ENCODE results near the gene ITGA7.

ITGA7 gene

DNA sequence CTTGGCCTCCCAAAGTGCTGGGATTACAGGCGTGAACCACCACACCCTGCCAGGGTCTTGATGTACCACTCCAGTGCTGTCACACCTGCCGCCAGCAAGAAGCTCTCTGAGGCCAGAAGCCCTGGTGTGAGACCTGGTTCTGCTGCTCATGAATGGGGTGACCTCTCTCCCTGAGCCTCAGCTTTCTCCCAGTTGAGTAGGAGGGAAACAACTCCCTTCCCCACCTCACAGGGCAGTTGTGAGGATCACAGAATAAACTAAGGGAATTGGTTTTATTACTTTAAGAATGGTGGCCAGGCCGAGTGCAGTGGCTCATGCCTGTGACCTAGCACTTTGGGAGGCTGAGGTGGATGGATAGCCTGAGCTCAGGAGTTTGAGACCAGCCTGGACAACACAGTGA is 26.9 kb upstream of the ITGA7 start:
- DNase-seq: no peak

DNA sequence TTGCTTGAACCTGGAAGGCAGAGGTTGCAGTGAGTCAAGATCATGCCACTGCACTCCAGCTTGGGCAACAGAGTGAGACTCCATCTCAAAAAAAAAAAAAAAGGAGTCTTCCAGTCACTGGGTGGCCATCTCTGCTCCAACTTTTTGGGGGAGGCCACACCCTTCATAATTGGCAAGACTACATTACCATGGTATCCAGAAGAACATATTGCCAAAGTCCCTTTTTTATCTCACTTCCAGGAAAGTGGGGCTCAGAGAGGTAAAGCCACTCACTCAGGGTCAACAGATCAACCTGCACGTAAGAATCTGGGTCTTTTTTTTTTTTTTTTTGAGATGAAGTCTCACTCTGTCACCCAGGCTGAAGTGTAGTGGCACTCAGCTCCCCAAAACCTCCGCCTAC is 26.2 kb upstream of the ITGA7 start:
- no peak for DNase-seq

DNA sequence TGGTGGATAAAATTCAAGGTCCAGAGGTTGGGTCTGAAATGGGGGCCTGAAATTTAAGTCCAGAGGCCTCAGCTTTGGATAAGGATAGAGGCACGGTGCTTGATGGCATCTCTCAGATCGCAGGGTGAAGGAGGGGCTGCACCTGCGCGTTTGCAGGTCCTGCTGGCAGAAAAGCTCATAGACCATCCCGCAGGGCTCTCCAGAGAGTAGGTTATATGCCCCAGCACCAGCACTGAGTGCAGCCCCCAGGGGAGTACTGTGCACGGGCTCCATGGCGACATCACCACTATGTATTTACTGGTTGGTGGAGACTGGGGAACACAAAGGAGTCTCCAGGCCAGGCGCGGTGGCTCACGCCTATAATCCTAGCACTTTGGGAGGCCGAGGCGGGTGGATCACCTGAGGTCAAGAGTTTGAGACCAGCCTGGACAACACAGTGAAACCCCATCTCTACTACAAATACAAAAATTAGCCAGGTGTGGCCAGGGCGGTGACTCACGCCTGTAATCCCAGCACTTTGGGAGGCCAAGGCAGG is 25.4 kb upstream of the ITGA7 start:
- DNase-seq: no peak

DNA sequence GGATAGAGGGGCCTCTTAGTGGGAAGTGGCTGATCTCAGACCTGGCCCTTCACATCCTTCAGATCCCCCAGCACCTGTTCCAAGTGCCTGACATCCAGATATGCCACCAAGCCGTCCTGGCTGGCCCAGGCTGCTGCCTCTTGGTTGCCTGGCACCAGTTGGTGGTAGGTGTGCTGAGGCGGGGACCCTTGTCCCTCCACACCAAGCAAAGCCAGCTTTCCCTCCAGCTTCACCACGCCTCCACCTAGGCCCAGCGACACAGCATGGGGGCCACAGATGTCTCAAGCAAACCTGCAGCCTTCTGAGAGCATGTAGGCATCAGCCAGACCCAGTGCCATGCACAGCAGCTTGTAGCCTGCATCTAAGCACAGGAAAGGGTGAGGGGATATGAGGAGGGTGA is 24.6 kb upstream of the ITGA7 start:
- DNase-seq: no peak

DNA sequence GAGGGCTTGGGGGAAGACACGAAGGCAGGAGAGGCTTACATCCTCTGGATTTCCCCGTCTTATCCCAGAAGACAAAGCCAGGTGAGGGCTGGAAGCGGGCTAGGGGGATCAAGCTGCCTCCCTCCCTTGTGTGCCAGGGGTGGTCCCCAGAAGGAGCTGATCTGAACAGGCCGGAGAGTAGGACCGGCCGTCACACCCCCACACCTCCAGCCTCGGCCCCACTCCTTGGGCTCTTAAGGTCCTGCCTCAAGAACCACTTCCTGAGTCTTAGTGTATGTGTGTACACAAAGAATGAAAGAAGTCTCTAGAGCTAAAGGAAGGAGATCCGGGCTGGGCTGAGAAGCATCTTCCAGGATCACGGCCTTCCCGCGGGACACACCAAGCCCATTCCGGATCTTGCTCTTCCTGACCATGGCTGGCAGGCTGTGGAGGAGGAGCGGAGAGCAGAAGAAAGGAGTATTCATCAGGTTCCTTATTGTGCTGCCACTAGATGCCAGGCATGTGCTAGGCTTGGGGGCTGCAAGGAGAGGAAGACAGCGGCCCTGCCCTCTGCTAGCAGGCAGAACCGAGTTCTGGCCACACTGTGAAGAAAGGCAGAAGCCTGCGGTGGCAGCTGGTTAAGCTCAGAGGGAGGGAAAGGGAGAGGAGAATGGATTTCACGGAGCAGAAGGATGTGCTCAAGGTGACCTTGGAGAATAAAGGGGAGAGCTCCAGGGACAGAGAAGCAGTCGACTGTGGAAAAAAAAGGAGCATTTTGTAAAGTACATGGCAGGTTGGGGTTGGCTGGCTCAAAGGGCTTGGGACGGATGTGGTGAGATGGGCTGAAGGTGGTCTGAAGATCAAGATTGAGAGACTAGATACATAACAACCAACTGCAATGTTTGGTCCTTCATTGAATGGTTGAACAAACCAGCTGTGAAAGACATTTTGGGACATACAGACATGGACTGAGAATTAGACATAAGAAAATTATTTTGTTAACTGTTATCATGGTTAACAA is 22.4 kb upstream of the ITGA7 start:
- DNase-seq: peak; percentile 36

DNA sequence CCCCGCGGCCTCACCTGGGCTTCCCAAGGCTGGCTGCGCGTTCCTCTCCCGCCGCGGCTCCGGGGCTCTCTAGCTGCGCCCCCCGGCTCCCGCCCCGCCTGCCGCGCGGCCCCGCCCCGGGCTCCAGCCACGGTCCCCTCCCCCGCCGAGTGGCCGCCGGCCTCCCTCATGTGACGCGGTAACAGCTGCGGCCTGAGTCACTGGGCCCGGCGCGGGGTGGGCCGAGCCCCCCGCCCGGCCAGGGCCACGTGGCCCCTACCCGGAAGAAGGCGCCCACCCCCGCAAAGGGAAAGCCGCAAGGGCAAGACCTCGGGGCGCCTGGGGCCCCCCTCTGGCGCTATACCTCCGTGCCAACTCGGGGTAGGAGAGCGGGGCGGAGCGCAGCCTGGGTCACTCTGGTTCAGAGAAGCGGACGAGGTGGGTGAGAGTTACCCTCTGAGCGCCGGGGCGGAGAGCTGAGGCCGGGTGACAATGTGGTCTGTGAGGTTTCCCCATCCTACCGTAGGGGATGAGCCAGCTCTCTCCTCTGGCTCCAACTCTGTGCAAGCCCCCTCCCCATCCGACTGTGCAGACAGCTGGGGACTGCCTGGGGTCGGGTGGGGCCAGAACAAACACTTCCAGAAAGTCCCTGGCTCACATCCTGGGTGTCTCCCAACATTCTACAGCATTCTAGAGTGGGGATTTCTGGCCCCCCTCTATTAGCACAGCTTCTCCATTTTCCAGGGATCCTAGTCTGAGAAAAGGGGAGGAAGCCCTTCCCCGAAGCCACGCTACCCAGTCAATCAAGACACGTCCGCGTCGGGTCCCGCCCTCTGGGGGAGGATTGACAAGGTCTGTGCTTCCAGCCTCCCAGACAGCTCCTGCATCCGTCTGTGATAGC is 21.5 kb upstream of the ITGA7 start, which contains the start of gene CD63:
TSS of gene CD63 (minus strand) at position 71 of the 880 bp plus-strand sequence. CDS start 668 bp downstream, outside the sequence.
- peak; percentile 81 for DNase-seq

DNA sequence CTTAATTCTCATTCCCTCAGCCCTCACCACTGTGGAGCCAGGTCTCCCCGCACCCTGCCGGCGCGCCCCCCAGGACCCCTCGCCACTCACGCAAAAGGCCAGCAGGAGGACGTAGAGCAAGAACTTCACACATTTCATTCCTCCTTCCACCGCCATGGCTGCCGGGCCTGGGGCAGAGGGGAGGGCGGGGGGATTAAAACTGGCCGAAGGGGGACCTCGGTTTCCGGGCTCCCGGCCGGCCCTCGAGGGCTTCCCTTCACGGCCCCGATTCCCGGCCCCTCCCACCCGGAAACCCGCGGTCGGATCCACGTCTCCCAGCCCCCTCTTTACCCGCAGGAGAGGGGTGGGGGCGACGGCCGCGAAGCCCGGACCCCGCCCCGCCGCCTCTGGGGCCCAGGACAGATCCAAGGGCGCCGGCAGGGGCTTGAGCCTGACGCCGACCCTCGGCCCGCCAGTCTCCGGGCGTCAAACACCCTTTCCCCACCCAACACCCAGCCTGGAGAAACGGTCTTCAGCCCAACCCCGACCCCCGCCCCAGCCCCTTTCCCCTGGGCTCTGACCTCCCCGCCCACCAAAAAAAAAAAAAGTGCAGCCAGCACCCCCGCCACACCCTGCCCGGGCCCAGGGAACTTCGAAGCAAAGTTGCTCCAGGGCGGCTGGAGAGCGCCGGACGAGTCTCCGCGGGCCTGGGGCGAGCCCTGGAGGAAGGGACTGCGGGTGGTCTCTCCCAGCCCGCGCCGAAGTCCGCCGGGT is 20.7 kb upstream of the ITGA7 start:
- DNase-seq: peak; percentile 27

DNA sequence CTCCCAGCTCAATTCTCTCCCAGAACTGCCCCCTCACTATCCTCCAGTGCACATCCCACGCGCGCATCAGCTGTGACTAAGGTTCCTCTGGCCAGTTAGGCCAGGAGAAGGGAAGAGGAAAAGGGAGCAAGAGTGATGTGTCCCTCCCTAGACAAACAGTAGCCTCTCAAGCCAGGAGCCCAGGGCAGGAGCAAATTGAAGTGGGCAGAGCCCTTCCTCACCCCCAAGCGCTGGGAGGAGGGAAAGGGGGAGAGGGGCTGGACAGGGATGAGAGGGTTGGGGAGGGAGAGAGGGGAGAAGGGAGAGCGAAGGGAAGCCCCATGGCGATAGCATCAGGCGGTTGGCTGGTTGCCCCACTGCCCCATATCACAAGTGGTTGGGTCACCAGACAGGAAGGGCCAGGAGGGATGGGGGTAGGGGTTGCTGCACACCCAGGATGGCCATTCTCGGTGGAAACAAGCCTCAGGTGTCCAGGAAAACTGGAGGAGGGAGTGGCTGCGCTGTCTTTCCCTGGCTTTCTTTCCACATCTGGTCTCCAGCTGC is 20.0 kb upstream of the ITGA7 start:
- peak; percentile 17 for DNase-seq

DNA sequence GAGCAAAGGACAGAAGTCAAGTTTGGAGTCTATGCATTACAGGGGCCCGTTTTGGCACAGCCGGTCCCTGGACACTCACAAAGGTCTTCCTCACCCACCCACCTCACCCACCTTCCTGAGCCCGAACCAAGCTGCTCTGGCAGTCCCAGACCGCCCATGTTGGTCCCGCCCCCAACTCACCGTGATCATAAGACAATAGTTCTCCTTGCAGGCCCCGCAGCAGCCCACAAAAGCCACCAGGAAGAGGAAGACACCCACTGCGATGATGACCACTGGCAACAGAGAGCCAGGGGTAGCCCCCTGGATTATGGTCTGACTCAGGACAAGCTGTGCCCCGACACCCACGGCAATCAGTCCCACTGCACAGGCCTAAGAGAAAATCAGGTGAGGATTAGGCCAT is 19.3 kb upstream of the ITGA7 start:
- no peak for DNase-seq

DNA sequence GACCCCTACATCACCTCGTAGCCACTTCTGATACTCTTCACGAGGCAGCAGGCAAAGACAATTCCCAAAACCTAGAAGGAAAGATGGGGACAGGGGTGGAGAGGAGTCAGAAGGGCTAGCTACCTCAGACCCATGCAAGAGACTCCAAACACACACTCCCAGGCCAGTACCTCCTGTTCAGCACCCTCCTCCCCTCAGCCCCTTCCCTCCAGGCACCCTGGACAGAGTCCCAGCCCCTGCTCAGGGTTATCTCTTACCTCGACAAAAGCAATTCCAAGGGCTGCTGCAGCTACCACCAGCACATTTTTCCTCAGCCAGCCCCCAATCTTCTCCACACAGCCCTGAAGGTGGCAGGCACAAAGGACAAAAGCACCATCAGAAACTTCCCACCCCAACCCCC is 17.9 kb upstream of the ITGA7 start:
- DNase-seq: no peak

DNA sequence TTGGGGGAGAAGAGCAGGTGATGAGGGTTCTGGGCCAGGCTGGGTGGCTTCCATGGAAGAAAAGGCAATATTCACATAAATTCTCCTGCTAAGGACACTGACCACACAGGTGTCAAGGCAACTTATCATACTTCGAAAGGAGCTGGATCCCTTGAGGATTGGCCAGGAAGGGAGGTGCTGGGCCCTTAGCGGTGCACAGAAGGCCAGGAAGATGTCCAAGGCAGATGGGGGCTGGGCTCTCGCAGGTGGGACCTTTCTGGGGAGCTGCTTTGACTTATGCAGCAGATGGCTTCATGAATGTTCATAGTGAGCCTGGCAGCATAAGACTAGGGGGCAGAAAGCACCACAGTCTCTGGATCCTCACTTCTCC is 17.2 kb upstream of the ITGA7 start:
- no peak for DNase-seq

DNA sequence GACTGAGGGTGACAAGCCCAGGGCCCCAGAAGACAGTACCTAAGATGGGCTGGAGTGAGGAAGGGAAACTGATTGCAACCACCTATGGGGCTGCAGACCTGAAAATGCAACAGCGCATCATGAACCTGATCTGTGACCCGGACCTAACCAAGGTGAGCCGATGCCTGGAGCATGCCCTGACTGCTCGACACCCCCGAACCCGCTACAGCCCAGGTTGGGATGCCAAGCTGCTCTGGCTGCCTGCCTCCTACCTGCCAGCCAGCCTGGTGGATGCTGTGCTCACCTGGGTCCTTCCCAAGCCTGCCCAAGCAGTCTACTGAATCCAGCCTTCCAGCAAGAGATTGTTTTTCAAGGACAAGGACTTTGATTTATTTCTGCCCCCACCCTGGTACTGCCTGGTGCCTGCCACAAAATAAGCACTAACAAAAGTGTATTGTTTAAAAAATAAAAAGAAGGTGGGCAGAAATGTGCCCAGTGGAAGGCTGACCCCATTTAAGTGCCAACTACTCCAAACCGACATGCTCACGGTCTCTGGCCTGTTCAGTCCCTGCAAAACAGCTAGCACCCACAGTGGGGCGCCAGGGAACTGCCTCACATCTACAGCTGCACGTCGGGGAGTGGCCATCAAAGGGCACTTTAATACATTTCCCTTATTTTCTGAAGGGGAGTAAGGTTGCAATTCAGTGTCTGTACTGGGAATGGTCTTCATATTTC is 16.7 kb upstream of the ITGA7 start:
- DNase-seq: peak; percentile 47

DNA sequence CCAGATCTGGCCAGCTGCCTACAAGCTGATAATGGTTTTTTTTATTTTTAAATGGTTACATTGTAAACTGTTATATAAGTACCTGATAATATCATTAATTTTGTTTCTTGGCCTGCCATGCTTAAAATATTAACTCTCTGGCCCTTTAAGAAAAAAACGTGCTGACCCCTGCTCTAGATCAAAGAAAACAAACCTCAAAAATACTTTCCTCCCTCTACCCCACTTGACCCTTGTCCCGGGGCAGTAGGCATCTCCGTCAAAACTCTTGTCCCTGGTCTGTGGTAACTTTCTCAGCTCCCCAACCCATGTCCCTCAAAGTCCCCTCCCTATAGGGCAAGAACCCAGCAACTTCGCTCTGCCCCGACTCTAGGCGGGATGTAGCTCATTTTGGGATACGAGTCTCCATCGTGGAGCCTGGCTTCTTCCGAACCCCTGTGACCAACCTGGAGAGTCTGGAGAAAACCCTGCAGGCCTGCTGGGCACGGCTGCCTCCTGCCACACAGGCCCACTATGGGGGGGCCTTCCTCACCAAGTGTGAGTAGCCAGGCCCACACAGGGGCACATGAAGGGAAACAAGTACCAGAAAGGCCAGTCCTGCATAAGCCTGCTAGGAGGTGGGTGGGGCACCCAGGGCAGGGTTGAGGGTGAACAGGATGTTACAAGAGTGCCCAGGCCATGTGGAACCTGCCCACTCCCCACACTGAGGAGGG is 16.0 kb upstream of the ITGA7 start:
- no peak for DNase-seq

DNA sequence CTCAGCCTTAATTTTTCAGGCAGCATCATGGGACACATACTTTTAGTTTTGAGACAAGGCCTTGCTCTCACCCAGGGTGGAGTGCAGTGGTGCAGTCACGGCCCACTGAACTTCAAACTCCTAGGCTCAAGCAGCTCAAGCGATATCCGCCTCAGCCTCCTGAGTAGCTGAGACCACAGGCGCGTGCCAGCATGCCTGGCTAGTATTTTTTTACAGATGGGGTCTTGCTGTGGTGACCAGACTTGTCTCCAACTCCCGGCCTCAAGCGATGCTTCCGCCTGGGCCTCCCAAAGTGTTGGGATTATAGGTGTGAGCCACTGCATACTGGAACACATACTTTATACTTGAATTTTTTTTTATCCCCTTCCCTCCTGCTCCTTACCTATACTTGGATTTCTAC is 15.2 kb upstream of the ITGA7 start:
- no peak for DNase-seq

DNA sequence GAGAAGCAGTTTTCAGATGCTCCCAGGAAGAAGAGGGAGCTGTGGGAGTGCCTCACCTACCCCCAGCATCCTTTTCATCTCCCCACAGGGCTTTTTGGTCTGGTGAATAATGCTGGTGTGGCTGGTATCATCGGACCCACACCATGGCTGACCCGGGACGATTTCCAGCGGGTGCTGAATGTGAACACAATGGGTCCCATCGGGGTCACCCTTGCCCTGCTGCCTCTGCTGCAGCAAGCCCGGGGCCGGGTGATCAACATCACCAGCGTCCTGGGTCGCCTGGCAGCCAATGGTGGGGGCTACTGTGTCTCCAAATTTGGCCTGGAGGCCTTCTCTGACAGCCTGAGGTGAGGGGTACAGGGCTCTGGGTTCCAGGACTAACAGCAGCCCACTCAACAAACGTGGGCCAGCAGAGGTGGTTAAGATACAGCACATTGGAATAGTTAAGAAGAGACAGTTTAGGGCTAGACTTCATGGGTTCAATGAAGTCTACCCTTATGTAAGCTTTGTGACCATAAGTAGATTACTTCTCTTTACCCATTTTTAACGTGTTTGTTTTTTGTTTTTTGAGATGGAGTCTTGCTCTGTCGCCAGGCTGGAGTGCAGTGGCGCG is 14.0 kb upstream of the ITGA7 start:
- no peak for DNase-seq

DNA sequence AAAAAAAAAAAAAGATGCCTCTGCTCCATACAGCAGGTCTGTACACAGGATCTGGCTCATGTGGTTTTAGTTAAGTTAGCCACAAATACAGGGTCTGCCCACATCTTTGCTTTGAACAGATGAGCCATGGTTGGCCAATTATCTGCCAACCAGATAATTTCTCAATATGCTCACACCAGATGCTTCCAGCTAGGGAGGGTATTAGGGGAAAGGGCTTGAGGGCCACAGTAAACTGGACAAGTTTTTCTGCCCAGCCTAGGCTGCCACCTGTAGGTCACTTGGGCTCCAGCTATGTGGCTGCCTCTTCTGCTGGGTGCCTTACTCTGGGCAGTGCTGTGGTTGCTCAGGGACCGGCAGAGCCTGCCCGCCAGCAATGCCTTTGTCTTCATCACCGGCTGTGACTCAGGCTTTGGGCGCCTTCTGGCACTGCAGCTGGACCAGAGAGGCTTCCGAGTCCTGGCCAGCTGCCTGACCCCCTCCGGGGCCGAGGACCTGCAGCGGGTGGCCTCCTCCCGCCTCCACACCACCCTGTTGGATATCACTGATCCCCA is 13.3 kb upstream of the ITGA7 start:
- DNase-seq: no peak

DNA sequence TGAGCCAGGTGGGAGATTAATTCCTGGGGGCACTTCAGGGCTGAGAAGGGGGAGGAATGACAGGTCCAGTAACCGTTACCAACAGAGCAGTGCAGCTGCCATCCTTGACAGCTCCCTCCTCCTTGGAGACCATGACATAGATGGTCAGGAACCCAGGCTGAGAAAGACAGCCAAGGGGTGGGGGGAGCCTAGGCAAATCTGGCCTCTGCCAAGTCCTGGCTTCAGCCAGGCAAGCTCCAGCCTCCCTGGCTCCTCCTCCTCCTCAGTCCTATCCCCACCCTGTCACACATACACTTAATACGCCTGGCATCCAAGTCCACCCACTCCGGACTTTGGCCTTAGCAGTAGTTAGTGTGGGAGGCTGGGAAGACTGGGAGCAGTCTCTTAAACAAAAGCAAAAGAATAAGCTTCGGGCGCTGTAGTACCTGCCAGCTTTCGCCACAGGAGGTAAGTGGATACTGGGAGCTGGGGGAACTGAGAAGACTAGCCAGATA is 12.4 kb upstream of the ITGA7 start, which contains the start of gene RDH5:
TSS of gene RDH5 (plus strand) at position 323 of the 494 bp plus-strand sequence. CDS start 792 bp downstream, outside the sequence.
- no peak for DNase-seq

DNA sequence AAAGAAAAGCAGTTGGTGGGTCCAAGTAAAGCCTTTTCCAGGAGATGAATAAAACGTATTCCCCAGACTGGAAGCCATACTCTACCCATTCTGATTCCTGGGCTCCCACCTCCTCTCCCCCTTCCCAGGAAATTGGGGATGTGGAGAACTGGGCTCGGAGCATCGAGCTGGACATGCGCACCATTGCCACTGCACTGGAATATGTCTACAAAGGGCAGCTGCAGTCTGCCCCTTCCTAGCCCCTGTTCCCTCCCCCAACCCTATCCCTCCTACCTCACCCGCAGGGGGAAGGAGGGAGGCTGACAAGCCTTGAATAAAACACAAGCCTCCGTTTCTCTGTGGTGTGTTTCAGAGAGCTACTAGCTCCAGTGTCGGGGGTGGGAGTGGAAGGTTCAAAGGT is 11.7 kb upstream of the ITGA7 start:
- DNase-seq: no peak

DNA sequence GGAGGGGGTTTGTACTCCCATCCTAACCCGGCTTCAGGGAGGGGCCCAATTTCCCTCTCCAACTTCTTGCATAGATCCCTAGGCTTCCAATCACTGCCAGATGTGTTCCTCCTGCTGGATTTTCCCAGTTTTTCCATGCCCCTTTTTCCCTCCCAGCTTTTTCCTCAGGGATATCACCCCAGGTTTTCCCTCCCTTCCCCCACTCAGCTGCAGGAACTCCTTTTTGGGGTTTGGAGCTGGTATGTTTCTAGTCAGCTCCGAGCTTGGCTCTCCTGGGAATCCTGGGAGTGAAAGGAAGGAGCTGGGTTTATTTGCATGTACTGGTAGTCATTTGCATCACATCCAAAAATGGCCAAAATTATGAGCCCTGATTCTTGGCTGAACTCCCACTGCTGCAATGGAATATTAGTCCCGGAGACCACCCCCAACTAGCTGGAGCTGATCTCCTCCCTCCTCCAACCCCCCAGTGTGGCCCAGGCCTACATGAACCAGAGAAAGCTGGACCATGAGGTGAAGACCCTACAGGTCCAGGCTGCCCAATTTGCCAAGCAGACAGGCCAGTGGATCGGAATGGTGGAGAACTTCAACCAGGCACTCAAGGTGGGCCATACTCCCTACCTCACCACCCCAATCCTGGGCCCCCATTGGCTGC is 11.0 kb upstream of the ITGA7 start:
- DNase-seq: no peak

All from COR-L47 (cell line).